OCI-LY1 (cell line): Measurements from ENCODE around the gene ANKRD60.

Source experiments
- H2AFZ ChIP-seq: fragments of 200-600 bp; sonication (generic), shearing (Covaris generic); 2 replicates; pipeline ENCODE4 v1.6.0; 2014; ENCODE audit warnings: antibody characterized with exemption, mild to moderate bottlenecking, low read length
- H3F3A ChIP-seq: fragments of 200-600 bp; sonication (generic), shearing (Covaris generic); 2 replicates; pipeline ENCODE4 v1.6.0; 2014; ENCODE audit warnings: mild to moderate bottlenecking, antibody characterized with exemption, low read length, moderate library complexity; ENCODE audit not compliant: insufficient read depth
- H3K27ac ChIP-seq: fragments of 200-600 bp; sonication (generic); 2 replicates; pipeline ENCODE4 v1.5.1; 2014; ENCODE audit warnings: low read length, mixed run types, mild to moderate bottlenecking, low read depth; ENCODE audit not compliant: poor library complexity, severe bottlenecking
- H3K27me3 ChIP-seq: fragments of 200-600 bp; sonication (generic); 2 replicates; pipeline ENCODE4 v1.6.0; 2014; ENCODE audit warnings: antibody characterized with exemption, mild to moderate bottlenecking, low read length, moderate library complexity; ENCODE audit not compliant: insufficient read depth
- H3K36me3 ChIP-seq: fragments of 200-600 bp; sonication (generic); 2 replicates; pipeline ENCODE4 v1.6.1; 2014; ENCODE audit warnings: mild to moderate bottlenecking, antibody characterized with exemption, low read length, moderate library complexity, mixed read lengths; ENCODE audit not compliant: insufficient read depth
- H3K4me1 ChIP-seq: fragments of 200-600 bp; sonication (generic); 2 replicates; pipeline ENCODE4 v1.5.1; 2014; ENCODE audit warnings: mild to moderate bottlenecking, low read length, moderate library complexity; ENCODE audit not compliant: insufficient read depth, severe bottlenecking
- H3K4me2 ChIP-seq: fragments of 200-600 bp; sonication (generic), shearing (Covaris generic); 2 replicates; pipeline ENCODE4 v1.6.1; 2014; ENCODE audit warnings: low read length
- H3K4me3 ChIP-seq: fragments of 200-600 bp; sonication (generic); 2 replicates; pipeline ENCODE4 v1.5.1; 2014; ENCODE audit warnings: low read length, low read depth, mild to moderate bottlenecking, mixed read lengths; ENCODE audit not compliant: poor library complexity, severe bottlenecking
- H3K79me2 ChIP-seq: fragments of 200-600 bp; shearing (Covaris generic); 2 replicates; pipeline ENCODE4 v1.6.1; 2016; ENCODE audit warnings: mixed run types, low read length, mixed read lengths; ENCODE audit not compliant: insufficient read depth
- H3K9ac ChIP-seq: fragments of 200-600 bp; sonication (generic), shearing (Covaris generic); 2 replicates; pipeline ENCODE4 v1.6.1; 2014; ENCODE audit warnings: mild to moderate bottlenecking, low read length, mixed read lengths
- H3K9me2 ChIP-seq: fragments of 200-600 bp; sonication (generic), shearing (Covaris generic); 2 replicates; pipeline ENCODE4 v1.6.1; 2014; ENCODE audit warnings: low read depth, mild to moderate bottlenecking, low read length, mixed read lengths
- H3K9me3 ChIP-seq: fragments of 200-600 bp; shearing (Covaris generic); 2 replicates; pipeline ENCODE4 v1.6.1; 2014; ENCODE audit warnings: low read length, mixed read lengths
- H4K20me1 ChIP-seq: fragments of 200-600 bp; sonication (generic), shearing (Covaris generic); 2 replicates; pipeline ENCODE4 v1.6.0; 2016; ENCODE audit warnings: mild to moderate bottlenecking, low read length; ENCODE audit not compliant: insufficient read depth
- CTCF ChIP-seq: fragments of 200-600 bp; sonication (generic), shearing (Covaris generic); IDR thresholded peaks from 2 replicates; pipeline ENCODE4 v1.5.1; 2017; ENCODE audit warnings: mild to moderate bottlenecking, antibody characterized with exemption, low read length, moderate library complexity, mixed read lengths
- EZH2 ChIP-seq: fragments of 200-600 bp; sonication (generic), shearing (Covaris generic); IDR thresholded peaks from 2 replicates; pipeline ENCODE4 v1.8.0; 2017; ENCODE audit warnings: borderline replicate concordance, mixed run types, mild to moderate bottlenecking, antibody characterized with exemption, low read length, moderate library complexity, mixed read lengths

Gene ANKRD60

DNA sequence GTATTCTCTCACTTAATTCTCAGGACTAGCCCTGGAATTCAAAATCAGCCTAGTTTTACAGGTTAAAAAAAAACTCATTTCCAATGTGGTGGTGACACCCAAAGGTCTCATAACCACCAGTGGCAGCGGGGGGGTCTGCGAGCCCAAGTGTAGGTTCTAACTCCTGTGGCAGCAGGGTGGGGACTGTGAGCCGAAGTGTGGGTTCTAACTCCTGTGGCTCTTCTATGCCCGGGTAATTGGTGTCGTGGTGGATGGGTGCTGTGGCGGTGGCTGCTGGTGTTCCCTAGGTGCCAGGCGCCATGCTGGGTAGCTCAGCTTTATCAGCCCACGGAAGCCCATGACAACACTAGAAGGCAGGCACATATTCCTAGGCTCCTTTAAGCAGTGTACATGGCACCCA, 4.9 kb upstream of the ANKRD60 start:
- Histone ChIP-seq H3K36me3 (no peaks in the 10 kb centered on the region), H3K27ac (no peak overlapping the region), H3K79me2 (no peaks in the 10 kb centered on the region), H3K4me1 (peaks cover 32% of the 10 kb centered on the region), H4K20me1 (no peaks in the 10 kb centered on the region), H3K9me2 (no peaks in the 10 kb centered on the region), H3K4me2 (no peak overlapping the region), H3K27me3 (no peaks in the 10 kb centered on the region), H3K9me3 (no peaks in the 10 kb centered on the region), H3K4me3 (no peak overlapping the region), H2AFZ (no peak overlapping the region), H3F3A (no peaks in the 10 kb centered on the region), H3K9ac (no peak overlapping the region)
- TF ChIP-seq CTCF (no peak), EZH2 (no peak)

- H4K20me1 ChIP-seq: no peaks in the 10 kb centered on the region
- H3K4me1 ChIP-seq: peaks cover 20% of the 10 kb centered on the region
- no peak overlapping the region for H3K9ac ChIP-seq
- H3K79me2 ChIP-seq: no peaks in the 10 kb centered on the region
- H3K27me3 ChIP-seq: no peaks in the 10 kb centered on the region
- no peak overlapping the region for H3K4me2 ChIP-seq
- H3K9me3 ChIP-seq: no peaks in the 10 kb centered on the region
- no peaks in the 10 kb centered on the region for H3K36me3 ChIP-seq
- no peaks in the 10 kb centered on the region for H3F3A ChIP-seq
- no peaks in the 10 kb centered on the region for H3K9me2 ChIP-seq
- no peak overlapping the region for H3K27ac ChIP-seq
- H3K4me3 ChIP-seq: no peak overlapping the region
- TF ChIP-seq CTCF: no peak
- TF ChIP-seq EZH2: no peak
- H2AFZ ChIP-seq: no peak overlapping the region
These were observed 3.2 kb upstream of the ANKRD60 start for GRCh38 chr20:58231683-58232082.

- Histone ChIP-seq H3K4me2 (no peak overlapping the region), H3K27ac (no peak overlapping the region), H3K36me3 (no peaks in the 10 kb centered on the region), H3K9ac (no peak overlapping the region), H3K27me3 (no peaks in the 10 kb centered on the region), H3F3A (no peaks in the 10 kb centered on the region), H3K4me1 (no peaks in the 10 kb centered on the region), H3K9me3 (no peaks in the 10 kb centered on the region), H3K4me3 (no peak overlapping the region), H4K20me1 (no peaks in the 10 kb centered on the region), H3K9me2 (no peaks in the 10 kb centered on the region), H3K79me2 (no peaks in the 10 kb centered on the region), H2AFZ (no peak overlapping the region)
- TF ChIP-seq EZH2 (no peak), CTCF (no peak)
These were observed 845 bp upstream of the ANKRD60 start for GRCh38 chr20:58229198-58229798.
